Mucosa of descending colon (tissue), 3 donors: ENCODE data around the gene PKIG. TPM values are rescaled to one million over a fixed set of nuclear protein-coding genes. Genes with fewer than 3 reads are reported as not detected.
"Not testable (repeated sequence)": the region's sequence is repeated elsewhere in the genome, so short reads cannot be mapped to it uniquely, and the experiment has no call there.

Experiments
- ATAC-seq: fragments of 200-7000 bp; cut with Tn5 transposase; one replicate; pipeline ENCODE4 v1.9.1; 2020; ENCODE audit warnings: mild to moderate bottlenecking, moderate library complexity
- DNase-seq, 3 donors: peaks; one replicate each; pipeline ENCODE4 v3.0.0-alpha.2; 2020
- H3K36me3 ChIP-seq: fragments of 200-600 bp; one replicate; pipeline ENCODE4 v1.8.0; 2021; ENCODE audit warnings: low read depth, mild to moderate bottlenecking
- H3K4me1 ChIP-seq: fragments of 200-600 bp; one replicate; pipeline ENCODE4 v1.8.0; 2021; ENCODE audit warnings: low read depth, mild to moderate bottlenecking
- H3K4me3 ChIP-seq: fragments of 200-600 bp; one replicate; pipeline ENCODE4 v1.8.0; 2021; ENCODE audit warnings: mild to moderate bottlenecking
- H3K9me3 ChIP-seq: fragments of 200-600 bp; one replicate; pipeline ENCODE4 v1.8.0; 2021; ENCODE audit warnings: mild to moderate bottlenecking
- intact Hi-C, 2 donors: fragments of 100-400 bp; cut with DNase I in 1 of 2; cut with micrococcal nuclease in 1 of 2; formaldehyde crosslinking; loops; one replicate each; pipeline versions ENCODE4 v1.11.0 to v1.11.1; 2022; cut with DNase I, micrococcal nuclease
- total RNA-seq, 3 donors: library from RNA; stranded (reverse); fragmentation: NEBNext Ultra II Directional in 2 of 3; extraction: Animal tissue kit (Norgen Biotek cat#: 25700) in 2 of 3; gene quantifications; one replicate each; pipeline versions ENCODE4 v1.2.1 to v1.2.4, GENCODE V29; 2021 to 2023
- TF ChIP-seq, protein P1 (sequence below): fragments of 200-600 bp; IDR thresholded peaks from one replicate; pipeline ENCODE4 v1.8.0; 2022; ENCODE audit warnings: antibody characterized with exemption, mild to moderate bottlenecking
- donor health status: DM: no; HTN: no; CAD: no; lungs with moderate emphysema.
- donor health status: DM: no; HTN: no; CAD: no.
- donor health status: DM: no; HTN: yes; CAD: no.

Gene PKIG
- total RNA-seq, 3 donors from 2014 or later = 39.9 to 101 (median 42.4) TPM

DNA sequence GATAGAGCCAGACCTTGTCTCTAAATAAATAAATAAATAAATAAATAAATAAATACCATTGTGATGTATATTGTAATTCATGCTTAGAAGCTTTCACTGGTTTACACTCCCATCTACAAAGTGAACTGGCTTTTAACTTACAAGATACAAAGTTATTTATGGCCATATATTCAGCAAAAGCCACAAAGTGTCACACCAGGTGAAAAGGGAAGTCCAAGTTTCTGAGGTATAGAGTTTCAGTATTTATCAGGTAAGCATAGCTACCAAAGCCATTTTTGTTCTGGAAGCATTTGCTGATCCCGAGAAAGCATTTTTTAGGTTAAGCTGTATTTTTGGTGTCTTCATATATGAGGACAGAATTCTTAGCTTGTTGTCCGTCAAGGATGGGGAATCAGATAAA, 22.1 kb upstream of the PKIG start:
- H3K36me3 ChIP-seq = no peaks in the 10 kb centered on the region
- H3K4me1 ChIP-seq = no peaks in the 10 kb centered on the region
- no peak overlapping the region for H3K4me3 ChIP-seq
- no peak for ATAC-seq
- TF ChIP-seq, protein P1, sequence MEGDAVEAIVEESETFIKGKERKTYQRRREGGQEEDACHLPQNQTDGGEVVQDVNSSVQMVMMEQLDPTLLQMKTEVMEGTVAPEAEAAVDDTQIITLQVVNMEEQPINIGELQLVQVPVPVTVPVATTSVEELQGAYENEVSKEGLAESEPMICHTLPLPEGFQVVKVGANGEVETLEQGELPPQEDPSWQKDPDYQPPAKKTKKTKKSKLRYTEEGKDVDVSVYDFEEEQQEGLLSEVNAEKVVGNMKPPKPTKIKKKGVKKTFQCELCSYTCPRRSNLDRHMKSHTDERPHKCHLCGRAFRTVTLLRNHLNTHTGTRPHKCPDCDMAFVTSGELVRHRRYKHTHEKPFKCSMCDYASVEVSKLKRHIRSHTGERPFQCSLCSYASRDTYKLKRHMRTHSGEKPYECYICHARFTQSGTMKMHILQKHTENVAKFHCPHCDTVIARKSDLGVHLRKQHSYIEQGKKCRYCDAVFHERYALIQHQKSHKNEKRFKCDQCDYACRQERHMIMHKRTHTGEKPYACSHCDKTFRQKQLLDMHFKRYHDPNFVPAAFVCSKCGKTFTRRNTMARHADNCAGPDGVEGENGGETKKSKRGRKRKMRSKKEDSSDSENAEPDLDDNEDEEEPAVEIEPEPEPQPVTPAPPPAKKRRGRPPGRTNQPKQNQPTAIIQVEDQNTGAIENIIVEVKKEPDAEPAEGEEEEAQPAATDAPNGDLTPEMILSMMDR = no peak
- H3K9me3 ChIP-seq = no peaks in the 10 kb centered on the region
- intact Hi-C loops = no loop called here
- no peak for DNase-seq

DNA sequence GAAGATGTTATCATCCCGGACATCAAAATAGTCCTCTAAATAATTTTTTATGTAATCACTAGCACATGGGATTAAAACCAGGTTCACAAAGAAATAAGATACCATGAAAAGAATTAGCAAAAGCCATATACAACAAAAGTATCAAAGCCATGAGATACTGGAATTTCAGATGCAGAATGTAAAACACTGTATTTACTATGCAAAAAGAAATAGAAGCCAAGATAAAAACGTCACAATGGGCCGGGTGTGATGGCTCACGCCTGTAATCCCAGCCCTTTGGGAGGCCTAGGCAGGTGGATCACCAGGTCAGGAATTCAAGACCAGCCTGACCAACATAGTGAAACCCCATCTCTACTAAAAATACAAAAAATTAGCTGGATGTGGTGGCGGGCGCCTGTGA, 21.6 kb upstream of the PKIG start:
- ATAC-seq, DNase-seq, H3K36me3 ChIP-seq, H3K9me3 ChIP-seq, intact Hi-C loops, H3K4me1 ChIP-seq, H3K4me3 ChIP-seq: not testable (repeated sequence)

DNA sequence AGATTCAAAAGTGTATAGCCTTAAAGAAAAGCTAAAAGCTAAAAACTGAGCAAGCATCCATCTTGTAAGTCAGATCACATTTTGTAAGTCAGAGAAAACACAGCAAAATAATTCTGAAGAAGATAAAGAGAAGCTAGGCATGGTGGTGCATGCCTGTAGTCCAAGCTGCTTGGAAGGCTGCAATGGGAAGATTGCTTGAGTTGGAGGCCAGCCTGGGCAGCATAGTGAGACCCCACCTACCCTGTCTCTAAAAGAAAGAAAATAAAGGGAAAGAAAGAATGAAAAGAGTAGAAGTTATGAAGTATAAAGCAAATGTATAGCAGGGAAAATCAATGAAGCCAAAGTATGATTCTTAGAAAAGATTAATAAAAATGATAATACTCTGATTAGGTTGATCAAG, 20.5 kb upstream of the PKIG start:
- DNase-seq = no peak
- H3K4me1 ChIP-seq = peaks cover 3% of the 10 kb centered on the region

DNA sequence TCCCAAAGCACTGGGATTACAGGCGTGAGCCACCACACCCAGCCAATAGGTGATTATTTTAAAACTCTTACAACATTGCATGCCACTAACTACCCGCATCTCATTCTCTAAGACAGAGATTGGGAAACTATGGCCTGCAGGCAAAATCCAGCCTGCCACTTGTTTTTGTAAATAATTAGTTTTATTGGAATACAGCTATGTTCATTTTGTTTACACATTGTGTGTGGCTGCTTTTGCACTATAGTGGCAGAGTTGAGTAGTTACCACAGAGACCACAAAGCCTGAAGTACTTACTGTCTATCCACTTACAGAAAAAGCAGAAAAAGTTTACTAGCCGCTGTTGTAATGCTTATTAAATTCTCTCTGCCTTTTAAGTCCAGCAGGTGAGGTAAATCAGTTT, 16.4 kb upstream of the PKIG start:
- TF ChIP-seq, protein P1 = no peak
- ATAC-seq (no peak), DNase-seq (no peak)
- H3K9me3 ChIP-seq = no peaks in the 10 kb centered on the region
- no peak overlapping the region for H3K4me3 ChIP-seq
- intact Hi-C loops = no loop called here
- H3K36me3 ChIP-seq = no peaks in the 10 kb centered on the region
- H3K4me1 ChIP-seq = peaks cover 3% of the 10 kb centered on the region

More for the DNA sequence above, 20.5 kb upstream of the PKIG start:
- intact Hi-C loops = no loop called here
- no peak for ATAC-seq
- Histone ChIP-seq H3K9me3 (no peaks in the 10 kb centered on the region), H3K4me3 (no peak overlapping the region), H3K36me3 (no peaks in the 10 kb centered on the region)
- TF ChIP-seq, protein P1 = no peak

DNA sequence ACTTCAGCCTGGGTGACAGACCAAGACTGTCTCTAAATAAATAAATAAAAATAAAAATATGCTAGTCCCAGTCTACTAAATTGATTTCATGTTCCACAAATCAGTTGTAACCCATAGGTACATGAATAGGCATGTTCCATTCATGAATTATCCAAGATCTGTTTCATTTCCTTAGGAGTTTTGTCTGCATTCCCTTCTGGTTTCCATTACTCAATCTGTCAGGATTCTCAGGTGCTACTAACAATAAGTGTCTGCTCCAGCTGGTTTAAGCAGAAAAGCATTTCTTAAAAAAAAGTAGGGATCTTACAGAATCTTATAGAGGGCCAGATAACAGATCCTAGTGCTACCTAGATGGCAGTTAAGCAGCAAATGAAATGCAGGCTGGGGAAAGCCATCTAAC, 15.6 kb upstream of the PKIG start:
- no peak for ATAC-seq
- intact Hi-C loops = no loop called here
- peaks cover 3% of the 10 kb centered on the region for H3K4me1 ChIP-seq
- H3K4me3 ChIP-seq = no peak overlapping the region
- no peaks in the 10 kb centered on the region for H3K36me3 ChIP-seq
- no peaks in the 10 kb centered on the region for H3K9me3 ChIP-seq
- no peak for DNase-seq
- TF ChIP-seq, protein P1 = no peak

DNA sequence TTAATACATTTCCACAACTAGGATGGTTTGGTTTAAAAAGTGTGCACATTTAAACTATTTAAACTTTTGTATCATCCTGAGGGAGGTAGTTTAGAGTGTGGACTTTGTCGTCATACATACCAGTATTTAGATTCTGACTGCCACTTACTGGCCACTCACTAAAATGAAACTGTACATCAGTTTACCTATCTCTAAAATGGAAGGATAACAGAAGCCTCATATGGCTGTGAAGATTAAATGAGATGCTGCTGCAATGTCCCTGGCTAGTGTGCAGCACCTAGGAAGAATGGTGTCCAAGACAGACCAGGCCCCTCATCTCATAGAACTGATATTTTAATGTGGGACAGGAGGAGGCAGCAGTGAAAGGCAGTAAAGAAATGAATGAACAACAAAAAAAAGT, 12.0 kb upstream of the PKIG start:
- intact Hi-C loops = no loop called here
- ATAC-seq = no peak
- no peaks in the 10 kb centered on the region for H3K36me3 ChIP-seq
- H3K4me1 ChIP-seq = peaks cover 3% of the 10 kb centered on the region
- H3K9me3 ChIP-seq = no peaks in the 10 kb centered on the region
- no peak overlapping the region for H3K4me3 ChIP-seq
- no peak for DNase-seq
- TF ChIP-seq, protein P1 = no peak
